GM23338 (cell line): ENCODE results near the gene CASTOR1. TPM values are rescaled to one million over a fixed set of nuclear protein-coding genes. Genes with fewer than 3 reads are reported as not detected.

Experiments
- ATAC-seq: fragments of 200-7000 bp; cut with Tn5 transposase; 3 replicates; pipeline ENCODE4 v1.9.1; 2020
- DNase-seq: peaks from one replicate; pipeline ENCODE4 v3.0.0-alpha.2; 2015; ENCODE audit warnings: low spot score
- H2AFZ ChIP-seq: fragments of 200-600 bp; sonication (generic); 2 replicates; pipeline ENCODE4 v1.8.0; 2016; ENCODE audit warnings: antibody characterized with exemption, mild to moderate bottlenecking, moderate library complexity
- H3F3A ChIP-seq: fragments of 200-600 bp; sonication (generic); replicated peaks from 2 replicates; pipeline ENCODE4 v1.8.0; 2017; ENCODE audit warnings: antibody characterized with exemption, mixed run types, low read depth
- H3K27ac ChIP-seq: fragments of 200-600 bp; sonication (generic); 2 replicates; pipeline ENCODE4 v1.6.1; 2016; ENCODE audit warnings: low read depth
- H3K27me3 ChIP-seq: fragments of 200-600 bp; sonication (generic); 2 replicates; pipeline ENCODE4 v1.8.0; 2016; ENCODE audit warnings: mild to moderate bottlenecking, mixed run types, moderate library complexity; ENCODE audit not compliant: insufficient read depth
- H3K36me3 ChIP-seq: fragments of 200-600 bp; sonication (generic); 2 replicates; pipeline ENCODE4 v1.8.0; 2016; ENCODE audit warnings: mild to moderate bottlenecking; ENCODE audit not compliant: insufficient read depth
- H3K4me1 ChIP-seq: fragments of 200-600 bp; sonication (generic); 2 replicates; pipeline ENCODE4 v1.8.0; 2016; ENCODE audit warnings: mild to moderate bottlenecking, moderate library complexity; ENCODE audit not compliant: insufficient read depth
- H3K4me2 ChIP-seq: fragments of 200-600 bp; sonication (generic); 2 replicates; pipeline ENCODE4 v1.7.1; 2017; ENCODE audit warnings: mixed run types
- H3K4me3 ChIP-seq: fragments of 200-600 bp; sonication (generic); 2 replicates; pipeline ENCODE4 v1.6.1; 2016; ENCODE audit warnings: mixed run types
- H3K79me2 ChIP-seq: fragments of 200-600 bp; sonication (generic); replicated peaks from 2 replicates; pipeline ENCODE4 v1.8.0; 2017; ENCODE audit warnings: mild to moderate bottlenecking; ENCODE audit not compliant: insufficient read depth
- H3K9me2 ChIP-seq: fragments of 200-600 bp; sonication (generic); 2 replicates; pipeline ENCODE4 v1.8.0; 2017; ENCODE audit not compliant: insufficient read depth
- H4K20me1 ChIP-seq: fragments of 200-600 bp; sonication (generic); replicated peaks from 2 replicates; pipeline ENCODE4 v1.8.0; 2017; ENCODE audit warnings: mild to moderate bottlenecking; ENCODE audit not compliant: insufficient read depth
- H3K27ac Mint-ChIP-seq: 2 replicates; pipeline ENCODE4 v1.8.0; 2020; ENCODE audit warnings: inconsistent platforms, mild to moderate bottlenecking, moderate library complexity, mixed read lengths
- H3K27me3 Mint-ChIP-seq: 3 replicates; pipeline ENCODE4 v1.8.0; 2022; ENCODE audit warnings: low read depth, mild to moderate bottlenecking, moderate library complexity, mixed read lengths, inconsistent platforms; ENCODE audit not compliant: insufficient read depth, poor library complexity
- H3K36me3 Mint-ChIP-seq: 3 replicates; pipeline ENCODE4 v1.8.0; 2021; ENCODE audit warnings: low read depth, mild to moderate bottlenecking, inconsistent platforms, moderate library complexity, mixed read lengths
- H3K4me1 Mint-ChIP-seq: 3 replicates; pipeline ENCODE4 v1.8.0; 2020; ENCODE audit warnings: mild to moderate bottlenecking, inconsistent platforms, mixed read lengths
- H3K4me3 Mint-ChIP-seq: 3 replicates; pipeline ENCODE4 v1.8.0; 2021; ENCODE audit warnings: moderate library complexity, mild to moderate bottlenecking, inconsistent platforms, mixed read lengths
- H3K9me3 Mint-ChIP-seq: 3 replicates; pipeline ENCODE4 v1.8.0; 2020; ENCODE audit warnings: moderate library complexity, mild to moderate bottlenecking, inconsistent platforms, mixed read lengths
- CTCF ChIP-seq, 2 experiments: fragments of 200-600 bp in 1 of 2; sonication (generic) in 1 of 2; conservative IDR thresholded peaks; 2 replicates each; pipeline versions ENCODE4 v1.5.1 to v1.6.1; 2016 to 2017; ENCODE audit warnings: antibody characterized with exemption in 2 of 2, low read depth in 2 of 2, mild to moderate bottlenecking in 2 of 2, moderate library complexity in 1 of 2
- EZH2phosphoT487 ChIP-seq: fragments of 200-600 bp; sonication (generic); IDR thresholded peaks from one replicate; pipeline ENCODE4 v1.8.1; 2018; ENCODE audit warnings: antibody characterized with exemption; ENCODE audit not compliant: unreplicated experiment
- JUNB ChIP-seq: IDR thresholded peaks from one replicate; pipeline ENCODE4 v1.6.1; 2016; ENCODE audit warnings: antibody characterized with exemption; ENCODE audit not compliant: unreplicated experiment
- NANOG ChIP-seq: IDR thresholded peaks from 2 replicates; pipeline ENCODE4 v1.6.1; 2016; ENCODE audit warnings: antibody characterized with exemption, borderline replicate concordance
- STAT1 ChIP-seq: IDR thresholded peaks from one replicate; pipeline ENCODE4 v1.6.1; 2016; ENCODE audit warnings: antibody characterized with exemption; ENCODE audit not compliant: unreplicated experiment
- ZNF114 ChIP-seq: fragments of 250-450 bp; sonication (Bioruptor Pico); IDR thresholded peaks from 2 replicates; pipeline ENCODE4 v1.5.0; 2020; ENCODE audit warnings: mild to moderate bottlenecking, moderate library complexity
- polyA plus RNA-seq: library from polyadenylated mRNA; unstranded; fragments of >200 nt; fragmentation: Nextera tagmentation; extraction: Ambion mirVana; gene quantifications from 2 replicates; pipeline ENCODE4 v1.2.1, GENCODE V29; 2016
- total RNA-seq: library from RNA; depleted of rRNA; stranded (reverse); fragments of >200 nt; shearing (Covaris generic); gene quantifications from 2 replicates; pipeline ENCODE4 v1.2.3, GENCODE V29; 2014
- TF ChIP-seq, protein P1 (sequence below): IDR thresholded peaks from one replicate; pipeline ENCODE4 v1.6.1; 2018; ENCODE audit warnings: antibody characterized with exemption; ENCODE audit not compliant: unreplicated experiment

CASTOR1 gene
- total and polyA plus RNA-seq, 2 experiments from 2014 or later: 11.3 to 23.2 TPM

DNA sequence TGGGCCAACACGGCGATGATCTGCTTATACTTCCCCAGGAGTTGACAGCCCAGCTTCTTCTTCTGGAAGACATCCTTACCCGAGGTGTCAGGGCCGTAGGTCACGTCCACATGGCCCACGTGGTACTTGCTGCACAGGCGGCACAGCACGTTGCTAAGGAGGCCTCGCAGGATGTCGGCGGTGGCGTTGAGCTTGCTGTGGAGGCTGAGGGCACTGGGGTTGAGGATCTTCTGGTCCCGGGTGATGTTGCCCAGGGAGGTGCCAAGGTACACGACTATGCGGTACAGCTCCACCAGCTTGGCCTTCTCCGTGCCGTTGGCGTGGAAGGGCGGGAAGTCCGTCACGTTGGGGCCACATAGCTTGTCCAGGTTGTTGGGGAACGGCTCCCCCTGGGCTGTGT lies 45.6 kb downstream of the CASTOR1 start:
- TF ChIP-seq EZH2phosphoT487: no peak
- TF ChIP-seq CTCF (conservative IDR thresholded peaks at IDR 0.05; ENCODE audit: low read depth in 2 of 2): no peak
- no peak for TF ChIP-seq ZNF114 (CRISPR knock-in tag)
- TF ChIP-seq NANOG: no peak
- no peak for TF ChIP-seq JUNB
- H3K4me1 Mint-ChIP-seq: peaks cover 33% of the 10 kb centered on the region
- no peak overlapping the region for H3K27ac Mint-ChIP-seq
- no peak overlapping the region for H3K4me3 Mint-ChIP-seq
- no peak overlapping the region for H3K4me2 ChIP-seq
- H3K9me3 Mint-ChIP-seq: no peaks in the 10 kb centered on the region
- H3K79me2 ChIP-seq: no peaks in the 10 kb centered on the region
- no peak for DNase-seq
- no peaks in the 10 kb centered on the region for H3F3A ChIP-seq
- H3K4me1 ChIP-seq: peaks cover 12% of the 10 kb centered on the region
- no peak for ATAC-seq
- H2AFZ ChIP-seq: no peak overlapping the region
- peaks cover 17% of the 10 kb centered on the region for H3K27me3 Mint-ChIP-seq
- H3K27ac ChIP-seq: no peak overlapping the region
- no peaks in the 10 kb centered on the region for H4K20me1 ChIP-seq
- H3K4me3 ChIP-seq: no peak overlapping the region
- peaks cover 20% of the 10 kb centered on the region for H3K36me3 Mint-ChIP-seq
- no peaks in the 10 kb centered on the region for H3K36me3 ChIP-seq
- no peaks in the 10 kb centered on the region for H3K9me2 ChIP-seq
- H3K27me3 ChIP-seq: no peaks in the 10 kb centered on the region

GRCh38 chr22:30241576-30242371 lies 47.5 kb downstream of the CASTOR1 start:
- H3K4me1 Mint-ChIP-seq: peaks cover 34% of the 10 kb centered on the region
- Histone ChIP-seq H2AFZ (no peak overlapping the region), H3K9me2 (no peaks in the 10 kb centered on the region), H3F3A (no peaks in the 10 kb centered on the region), H3K27ac (no peak overlapping the region), H3K4me3 (no peak overlapping the region), H3K79me2 (no peaks in the 10 kb centered on the region), H3K36me3 (no peaks in the 10 kb centered on the region), H3K4me1 (peaks cover 12% of the 10 kb centered on the region; the same call in 1 of the 2 replicates), H4K20me1 (no peaks in the 10 kb centered on the region), H3K27me3 (no peaks in the 10 kb centered on the region), H3K4me2 (no peak overlapping the region)
- peaks cover 16% of the 10 kb centered on the region for H3K27me3 Mint-ChIP-seq
- no peak overlapping the region for H3K4me3 Mint-ChIP-seq
- TF ChIP-seq, protein P1, sequence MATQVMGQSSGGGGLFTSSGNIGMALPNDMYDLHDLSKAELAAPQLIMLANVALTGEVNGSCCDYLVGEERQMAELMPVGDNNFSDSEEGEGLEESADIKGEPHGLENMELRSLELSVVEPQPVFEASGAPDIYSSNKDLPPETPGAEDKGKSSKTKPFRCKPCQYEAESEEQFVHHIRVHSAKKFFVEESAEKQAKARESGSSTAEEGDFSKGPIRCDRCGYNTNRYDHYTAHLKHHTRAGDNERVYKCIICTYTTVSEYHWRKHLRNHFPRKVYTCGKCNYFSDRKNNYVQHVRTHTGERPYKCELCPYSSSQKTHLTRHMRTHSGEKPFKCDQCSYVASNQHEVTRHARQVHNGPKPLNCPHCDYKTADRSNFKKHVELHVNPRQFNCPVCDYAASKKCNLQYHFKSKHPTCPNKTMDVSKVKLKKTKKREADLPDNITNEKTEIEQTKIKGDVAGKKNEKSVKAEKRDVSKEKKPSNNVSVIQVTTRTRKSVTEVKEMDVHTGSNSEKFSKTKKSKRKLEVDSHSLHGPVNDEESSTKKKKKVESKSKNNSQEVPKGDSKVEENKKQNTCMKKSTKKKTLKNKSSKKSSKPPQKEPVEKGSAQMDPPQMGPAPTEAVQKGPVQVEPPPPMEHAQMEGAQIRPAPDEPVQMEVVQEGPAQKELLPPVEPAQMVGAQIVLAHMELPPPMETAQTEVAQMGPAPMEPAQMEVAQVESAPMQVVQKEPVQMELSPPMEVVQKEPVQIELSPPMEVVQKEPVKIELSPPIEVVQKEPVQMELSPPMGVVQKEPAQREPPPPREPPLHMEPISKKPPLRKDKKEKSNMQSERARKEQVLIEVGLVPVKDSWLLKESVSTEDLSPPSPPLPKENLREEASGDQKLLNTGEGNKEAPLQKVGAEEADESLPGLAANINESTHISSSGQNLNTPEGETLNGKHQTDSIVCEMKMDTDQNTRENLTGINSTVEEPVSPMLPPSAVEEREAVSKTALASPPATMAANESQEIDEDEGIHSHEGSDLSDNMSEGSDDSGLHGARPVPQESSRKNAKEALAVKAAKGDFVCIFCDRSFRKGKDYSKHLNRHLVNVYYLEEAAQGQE: no peak
- no peak for TF ChIP-seq STAT1
- ATAC-seq: no peak
- H3K9me3 Mint-ChIP-seq: no peaks in the 10 kb centered on the region; the same call in 2 of the 3 replicates
- no peak overlapping the region for H3K27ac Mint-ChIP-seq
- DNase-seq: no peak
- H3K36me3 Mint-ChIP-seq: peaks cover 20% of the 10 kb centered on the region
